ENCODE results near the gene BCL7A.

DNA sequence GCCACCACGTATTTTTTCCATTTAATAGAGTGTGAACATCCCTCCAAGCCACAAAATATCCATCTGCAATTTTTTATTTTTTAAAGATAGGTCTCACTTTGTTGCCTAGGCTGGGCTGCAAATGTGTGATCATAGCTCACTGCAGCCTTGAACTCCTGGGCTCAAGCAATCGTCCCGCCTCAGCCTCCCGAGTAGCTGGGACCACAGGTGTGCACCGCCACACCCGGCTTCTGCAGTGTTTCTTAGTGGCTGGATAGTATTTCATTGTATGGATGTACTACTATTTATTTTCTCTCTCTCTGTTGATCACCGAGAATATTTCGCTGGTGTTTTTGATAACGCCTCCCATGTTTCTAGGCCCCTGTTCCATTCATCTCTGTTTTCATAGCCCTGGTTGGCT is 74.3 kb downstream of the BCL7A start:
- TF ChIP-seq, protein P1, sequence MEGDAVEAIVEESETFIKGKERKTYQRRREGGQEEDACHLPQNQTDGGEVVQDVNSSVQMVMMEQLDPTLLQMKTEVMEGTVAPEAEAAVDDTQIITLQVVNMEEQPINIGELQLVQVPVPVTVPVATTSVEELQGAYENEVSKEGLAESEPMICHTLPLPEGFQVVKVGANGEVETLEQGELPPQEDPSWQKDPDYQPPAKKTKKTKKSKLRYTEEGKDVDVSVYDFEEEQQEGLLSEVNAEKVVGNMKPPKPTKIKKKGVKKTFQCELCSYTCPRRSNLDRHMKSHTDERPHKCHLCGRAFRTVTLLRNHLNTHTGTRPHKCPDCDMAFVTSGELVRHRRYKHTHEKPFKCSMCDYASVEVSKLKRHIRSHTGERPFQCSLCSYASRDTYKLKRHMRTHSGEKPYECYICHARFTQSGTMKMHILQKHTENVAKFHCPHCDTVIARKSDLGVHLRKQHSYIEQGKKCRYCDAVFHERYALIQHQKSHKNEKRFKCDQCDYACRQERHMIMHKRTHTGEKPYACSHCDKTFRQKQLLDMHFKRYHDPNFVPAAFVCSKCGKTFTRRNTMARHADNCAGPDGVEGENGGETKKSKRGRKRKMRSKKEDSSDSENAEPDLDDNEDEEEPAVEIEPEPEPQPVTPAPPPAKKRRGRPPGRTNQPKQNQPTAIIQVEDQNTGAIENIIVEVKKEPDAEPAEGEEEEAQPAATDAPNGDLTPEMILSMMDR (IDR thresholded peaks at IDR 0.05): no peak
- no peak for TF ChIP-seq EZH2 (IDR thresholded peaks at IDR 0.05; ENCODE audit: borderline replicate concordance, insufficient read depth, low read depth, low read length, poor library complexity, severe bottlenecking)

All from B cell (primary cell).